HFFc6 (cell line): ENCODE measurements around the gene MYO1D. TPM values are rescaled to one million over a fixed set of nuclear protein-coding genes. Genes with fewer than 3 reads are reported as not detected.

Experiments
- DNase-seq: peaks from one replicate; pipeline ENCODE4 v3.0.0-alpha.2; 2018
- H3K27ac Mint-ChIP-seq: 2 replicates; pipeline ENCODE4 v1.8.0; 2020; ENCODE audit warnings: mild to moderate bottlenecking, mixed read lengths
- H3K27me3 Mint-ChIP-seq: 2 replicates; pipeline ENCODE4 v1.8.0; 2021; ENCODE audit warnings: mild to moderate bottlenecking, moderate library complexity, mixed read lengths; ENCODE audit not compliant: insufficient read depth
- H3K36me3 Mint-ChIP-seq: 2 replicates; pipeline ENCODE4 v1.8.0; 2021; ENCODE audit warnings: low read depth, mixed read lengths
- H3K4me1 Mint-ChIP-seq: 2 replicates; pipeline ENCODE4 v1.8.0; 2020; ENCODE audit warnings: low read depth, mixed read lengths
- H3K4me3 Mint-ChIP-seq: 2 replicates; pipeline ENCODE4 v1.8.0; 2020; ENCODE audit warnings: mild to moderate bottlenecking, moderate library complexity, mixed read lengths
- H3K9me3 Mint-ChIP-seq: 2 replicates; pipeline ENCODE4 v1.8.0; 2020; ENCODE audit warnings: mild to moderate bottlenecking, mixed read lengths
- total RNA-seq, 6 experiments: library from RNA; stranded (reverse); fragmentation: NEBNext Ultra II Directional; extraction: Animal tissue kit (Norgen Biotek cat#: 25700); gene quantifications; 2 replicates in 1 of 6; 3 replicates in 5 of 6; pipeline ENCODE4 v1.2.3, GENCODE V29; 2021
- TF ChIP-seq, protein P1 (sequence below): fragments of 200-600 bp; sonication (generic); IDR thresholded peaks from 2 replicates; pipeline ENCODE4 v1.5.0; 2021; ENCODE audit warnings: antibody characterized with exemption, mild to moderate bottlenecking

MYO1D gene
- total RNA-seq, 6 experiments from 2014 or later, result 3.8 to 28.8 (median 4.8) TPM

DNA sequence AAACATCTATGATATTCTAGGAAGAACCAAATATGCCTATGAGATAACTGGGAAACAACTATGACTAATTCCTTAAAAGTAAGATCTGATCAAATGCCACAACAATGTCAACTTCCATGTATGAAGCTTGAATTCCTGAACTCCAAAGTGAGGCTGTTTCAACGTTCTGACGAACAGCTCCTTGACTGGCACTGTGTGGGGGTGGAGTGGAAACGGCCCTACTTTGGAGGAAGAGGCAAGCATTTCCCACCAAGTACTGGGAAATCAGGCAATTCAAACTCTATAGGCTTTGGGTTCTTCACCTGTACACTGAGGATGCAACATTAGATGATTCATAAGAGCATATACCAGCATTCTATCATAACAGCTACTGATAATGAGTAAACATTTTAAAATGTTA is 203.0 kb downstream of the MYO1D start:
- Mint-ChIP-seq H3K27ac (no peak overlapping the region), H3K27me3 (0 out of 2 replicates have a peak, but pooled peaks cover 2% of the 10 kb centered on the region), H3K36me3 (no peaks in the 10 kb centered on the region), H3K9me3 (no peaks in the 10 kb centered on the region), H3K4me1 (peaks cover 8% of the 10 kb centered on the region; the same call in 1 of the 2 replicates), H3K4me3 (no peak overlapping the region)
- no peak for DNase-seq
- TF ChIP-seq, protein P1, sequence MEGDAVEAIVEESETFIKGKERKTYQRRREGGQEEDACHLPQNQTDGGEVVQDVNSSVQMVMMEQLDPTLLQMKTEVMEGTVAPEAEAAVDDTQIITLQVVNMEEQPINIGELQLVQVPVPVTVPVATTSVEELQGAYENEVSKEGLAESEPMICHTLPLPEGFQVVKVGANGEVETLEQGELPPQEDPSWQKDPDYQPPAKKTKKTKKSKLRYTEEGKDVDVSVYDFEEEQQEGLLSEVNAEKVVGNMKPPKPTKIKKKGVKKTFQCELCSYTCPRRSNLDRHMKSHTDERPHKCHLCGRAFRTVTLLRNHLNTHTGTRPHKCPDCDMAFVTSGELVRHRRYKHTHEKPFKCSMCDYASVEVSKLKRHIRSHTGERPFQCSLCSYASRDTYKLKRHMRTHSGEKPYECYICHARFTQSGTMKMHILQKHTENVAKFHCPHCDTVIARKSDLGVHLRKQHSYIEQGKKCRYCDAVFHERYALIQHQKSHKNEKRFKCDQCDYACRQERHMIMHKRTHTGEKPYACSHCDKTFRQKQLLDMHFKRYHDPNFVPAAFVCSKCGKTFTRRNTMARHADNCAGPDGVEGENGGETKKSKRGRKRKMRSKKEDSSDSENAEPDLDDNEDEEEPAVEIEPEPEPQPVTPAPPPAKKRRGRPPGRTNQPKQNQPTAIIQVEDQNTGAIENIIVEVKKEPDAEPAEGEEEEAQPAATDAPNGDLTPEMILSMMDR, result no peak

DNA sequence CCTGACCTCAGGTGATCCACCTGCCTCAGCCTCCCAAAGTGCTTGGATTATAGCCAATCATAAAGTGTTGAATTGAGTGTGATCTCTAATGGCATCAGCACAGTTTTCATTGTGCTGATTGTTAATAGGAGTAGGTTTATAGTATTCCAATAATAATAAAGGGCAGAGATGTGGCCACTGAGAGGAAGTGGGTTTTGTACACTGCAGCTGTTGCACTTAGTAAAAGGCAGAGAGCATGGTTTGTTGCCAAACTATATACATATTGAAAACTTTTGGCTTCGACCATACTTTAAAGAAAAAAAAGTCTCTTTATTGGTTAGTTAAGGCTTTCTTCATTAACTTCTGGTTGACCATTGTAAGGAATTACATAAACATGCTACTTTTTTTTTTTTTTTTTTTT is 204.2 kb downstream of the MYO1D start:
- Mint-ChIP-seq H3K27me3 (0 out of 2 replicates have a peak, but pooled peaks cover 2% of the 10 kb centered on the region), H3K9me3 (no peaks in the 10 kb centered on the region), H3K36me3 (no peaks in the 10 kb centered on the region), H3K4me1 (peaks cover 8% of the 10 kb centered on the region; the same call in 1 of the 2 replicates), H3K4me3 (no peak overlapping the region), H3K27ac (no peak overlapping the region)
- TF ChIP-seq, protein P1, result no peak
- DNase-seq, result no peak

DNA sequence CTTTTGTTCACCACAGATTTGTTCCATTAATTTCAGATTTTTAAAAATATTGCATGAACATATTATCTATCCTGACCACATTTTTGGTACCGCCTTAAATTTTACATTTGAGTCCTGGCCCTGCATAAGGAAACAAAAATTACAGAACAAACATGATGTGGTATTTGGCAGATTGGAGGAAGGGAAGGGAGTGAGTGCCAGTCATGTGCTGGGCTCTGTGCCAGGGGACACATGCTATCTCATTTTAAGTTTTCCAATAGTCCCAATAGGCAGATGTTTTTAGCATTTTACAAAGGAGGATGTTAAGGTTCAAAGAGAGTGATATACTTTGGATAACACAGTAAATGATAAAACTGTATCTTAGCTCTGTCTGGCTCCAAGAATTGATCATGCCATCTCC is 205.0 kb downstream of the MYO1D start:
- TF ChIP-seq, protein P1, result no peak
- Mint-ChIP-seq H3K4me3 (no peak overlapping the region), H3K27me3 (0 out of 2 replicates have a peak, but pooled peaks cover 2% of the 10 kb centered on the region), H3K36me3 (no peaks in the 10 kb centered on the region), H3K27ac (no peak overlapping the region), H3K4me1 (peaks cover 8% of the 10 kb centered on the region; the same call in 1 of the 2 replicates), H3K9me3 (no peaks in the 10 kb centered on the region)
- DNase-seq, result no peak

DNA sequence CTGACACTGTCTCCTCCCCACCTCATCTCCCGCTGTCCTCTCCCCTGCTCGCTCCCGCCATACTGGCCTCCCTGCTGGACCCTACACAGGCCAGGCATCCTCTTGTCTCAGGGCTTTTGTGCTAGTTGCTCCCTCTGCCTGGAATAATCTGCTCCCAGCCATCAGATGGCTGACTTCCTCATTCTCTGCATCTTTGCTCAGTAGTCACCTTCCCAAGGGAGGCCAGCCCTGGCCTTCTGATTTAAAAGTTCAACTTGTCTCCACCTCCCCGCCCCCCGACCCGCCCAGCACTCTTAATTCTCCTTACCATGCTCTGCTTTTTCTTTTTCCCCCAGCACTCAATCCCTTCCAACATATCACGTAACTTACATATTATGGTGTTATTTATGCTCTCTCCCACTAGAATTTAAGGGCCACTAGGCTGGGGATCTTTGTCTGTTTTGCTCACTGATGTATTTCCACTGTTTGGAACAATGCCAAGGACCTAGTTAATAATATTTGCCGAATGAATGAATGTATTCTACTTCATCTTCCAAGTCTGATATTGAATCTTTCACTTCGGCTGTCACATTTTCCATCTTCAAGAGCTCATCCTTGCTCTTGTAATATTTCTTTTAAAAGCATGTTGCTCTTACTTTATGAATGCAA is 211.9 kb downstream of the MYO1D start:
- peaks cover 2% of the 10 kb centered on the region; the same call in 1 of the 2 replicates for H3K27me3 Mint-ChIP-seq
- DNase-seq, result no peak
- peaks cover 5% of the 10 kb centered on the region; the same call in 1 of the 2 replicates for H3K4me1 Mint-ChIP-seq
- H3K27ac Mint-ChIP-seq, result no peak overlapping the region
- H3K4me3 Mint-ChIP-seq, result no peak overlapping the region
- TF ChIP-seq, protein P1, result no peak
- H3K36me3 Mint-ChIP-seq, result no peaks in the 10 kb centered on the region
- no peaks in the 10 kb centered on the region for H3K9me3 Mint-ChIP-seq

DNA sequence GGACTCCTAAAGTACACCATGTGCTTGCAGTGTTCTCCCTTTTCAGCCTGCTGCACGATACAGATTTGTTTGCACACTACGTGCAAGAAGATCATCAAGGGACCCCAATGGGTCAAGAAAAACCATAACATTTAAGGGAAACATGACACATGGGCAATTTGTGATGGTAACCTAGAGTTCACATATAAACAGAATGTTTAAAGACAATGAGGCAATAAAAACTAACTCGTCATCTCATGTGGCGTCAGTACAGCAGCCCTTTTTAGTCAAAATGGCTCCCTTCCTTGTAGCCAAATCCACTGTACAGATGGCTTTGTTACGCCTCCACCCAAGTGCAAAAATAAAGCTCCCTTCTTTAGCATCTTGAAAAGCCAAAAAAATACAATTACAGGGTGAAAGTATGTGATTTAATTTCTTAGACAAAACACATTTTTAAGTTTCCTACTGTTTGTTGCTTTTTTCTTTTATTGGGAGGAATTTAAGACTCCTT is 216.4 kb downstream of the MYO1D start:
- H3K9me3 Mint-ChIP-seq, result no peaks in the 10 kb centered on the region
- DNase-seq, result no peak
- no peaks in the 10 kb centered on the region for H3K36me3 Mint-ChIP-seq
- H3K27me3 Mint-ChIP-seq, result peaks cover 2% of the 10 kb centered on the region
- no peak overlapping the region for H3K4me3 Mint-ChIP-seq
- H3K27ac Mint-ChIP-seq, result no peak overlapping the region
- peaks cover 16% of the 10 kb centered on the region; the same call in 1 of the 2 replicates for H3K4me1 Mint-ChIP-seq
- TF ChIP-seq, protein P1, result no peak
